Activated CD4-positive, alpha-beta memory T cell treated with anti-CD3 and anti-CD28 coated beads, Interleukin-2, amount 10 ng/mL, durations not matched to agents 7 days and 5 days (primary cell): ENCODE measurements around the gene UNC79. TPM values are rescaled to one million over a fixed set of nuclear protein-coding genes. Genes with fewer than 3 reads are reported as not detected.

Source experiments
- CTCF ChIA-PET: fragments of 350-600 bp; sonication (Branson Sonifier 250); formaldehyde crosslinking; loops from one replicate; lab custom pipeline; 2021; ENCODE audit warnings: antibody characterized with exemption, inconsistent platforms; lab: Charles Lee
- POLR2A ChIA-PET: fragments of 350-600 bp; sonication (Branson Sonifier 250); formaldehyde crosslinking; loops from one replicate; lab custom pipeline; 2021; ENCODE audit warnings: antibody characterized with exemption; lab: Charles Lee
- DNase-seq: peaks from one replicate; pipeline ENCODE4 v3.0.0-alpha.2; 2020
- H3K27ac Mint-ChIP-seq: one replicate; pipeline ENCODE4 v1.8.0; 2021; ENCODE audit warnings: mild to moderate bottlenecking, mixed read lengths
- H3K27me3 Mint-ChIP-seq: one replicate; pipeline ENCODE4 v1.8.0; 2021; ENCODE audit warnings: mixed read lengths
- H3K36me3 Mint-ChIP-seq: one replicate; pipeline ENCODE4 v1.8.0; 2021; ENCODE audit warnings: low read depth, mixed read lengths
- H3K4me1 Mint-ChIP-seq: one replicate; pipeline ENCODE4 v1.8.0; 2021; ENCODE audit warnings: mixed read lengths
- H3K4me3 Mint-ChIP-seq: one replicate; pipeline ENCODE4 v1.8.0; 2021; ENCODE audit warnings: mild to moderate bottlenecking, mixed read lengths
- H3K9me3 Mint-ChIP-seq: one replicate; pipeline ENCODE4 v1.8.0; 2021; ENCODE audit warnings: mixed read lengths
- total RNA-seq, 2 experiments: library from RNA; stranded (reverse); gene quantifications; one replicate each; pipeline ENCODE4 v1.2.3, GENCODE V29; 2021

The UNC79 gene
- total RNA-seq, 2 experiments from 2014 or later, result 0.03 TPM; not detected in 1

DNA sequence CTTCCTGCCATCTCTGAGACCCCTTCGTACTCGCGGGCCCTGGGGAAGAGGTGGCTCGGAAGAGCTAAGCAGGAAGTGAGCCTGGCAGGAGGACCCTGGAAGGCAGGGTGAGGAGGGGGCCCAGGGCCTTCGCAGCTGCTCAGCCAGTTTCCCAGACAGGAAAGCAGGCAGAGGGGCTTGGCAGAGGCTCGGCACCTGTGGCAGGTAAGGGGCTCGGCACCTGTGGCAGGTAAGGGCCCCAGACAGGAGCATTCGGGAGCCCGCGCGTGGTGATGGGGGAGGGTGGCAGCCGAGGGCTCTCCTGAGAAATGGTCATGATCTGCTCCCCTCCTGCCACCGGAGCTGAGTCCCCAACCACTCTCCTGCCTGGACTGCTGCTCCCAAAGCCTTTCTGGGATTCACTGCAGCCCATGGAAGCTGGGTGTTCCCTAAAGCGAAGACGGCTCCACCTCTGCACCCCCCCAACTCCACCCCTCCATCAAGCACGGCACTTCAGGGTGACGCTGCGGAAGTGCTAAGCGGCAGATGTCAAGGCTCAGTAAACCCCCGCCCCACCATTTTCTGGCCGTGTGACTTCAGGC is 294.4 kb downstream of the UNC79 start:
- CTCF ChIA-PET, result no interaction called here
- H3K4me3 Mint-ChIP-seq, result no peak overlapping the region
- no peaks in the 10 kb centered on the region for H3K36me3 Mint-ChIP-seq
- H3K4me1 Mint-ChIP-seq, result no peaks in the 10 kb centered on the region
- H3K27ac Mint-ChIP-seq, result no peak overlapping the region
- peaks cover 7% of the 10 kb centered on the region for H3K9me3 Mint-ChIP-seq
- DNase-seq, result no peak
- POLR2A ChIA-PET, result no interaction called here
- H3K27me3 Mint-ChIP-seq, result peaks cover 2% of the 10 kb centered on the region

DNA sequence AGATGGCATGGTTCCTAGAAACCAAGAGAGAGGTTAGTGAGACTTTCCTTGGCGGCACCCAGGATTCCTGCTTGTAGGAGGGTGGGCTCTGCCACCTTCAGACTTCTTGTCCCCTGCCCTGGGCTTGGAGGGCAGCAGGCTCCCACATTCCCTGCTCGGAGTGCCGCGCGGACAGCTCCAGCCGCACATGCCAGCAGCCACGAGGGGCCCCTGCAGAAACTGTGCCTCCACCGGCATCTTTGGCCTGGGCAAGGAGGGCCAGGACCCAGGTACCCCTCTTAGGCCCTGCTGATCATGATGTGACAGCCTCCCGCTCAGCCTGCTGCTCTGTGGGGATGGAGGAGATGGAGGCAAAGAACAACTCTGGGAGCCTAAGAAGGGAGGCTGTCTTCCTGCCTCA is 295.3 kb downstream of the UNC79 start:
- no peak overlapping the region for H3K27ac Mint-ChIP-seq
- H3K4me3 Mint-ChIP-seq, result no peak overlapping the region
- CTCF ChIA-PET, result no interaction called here

DNA sequence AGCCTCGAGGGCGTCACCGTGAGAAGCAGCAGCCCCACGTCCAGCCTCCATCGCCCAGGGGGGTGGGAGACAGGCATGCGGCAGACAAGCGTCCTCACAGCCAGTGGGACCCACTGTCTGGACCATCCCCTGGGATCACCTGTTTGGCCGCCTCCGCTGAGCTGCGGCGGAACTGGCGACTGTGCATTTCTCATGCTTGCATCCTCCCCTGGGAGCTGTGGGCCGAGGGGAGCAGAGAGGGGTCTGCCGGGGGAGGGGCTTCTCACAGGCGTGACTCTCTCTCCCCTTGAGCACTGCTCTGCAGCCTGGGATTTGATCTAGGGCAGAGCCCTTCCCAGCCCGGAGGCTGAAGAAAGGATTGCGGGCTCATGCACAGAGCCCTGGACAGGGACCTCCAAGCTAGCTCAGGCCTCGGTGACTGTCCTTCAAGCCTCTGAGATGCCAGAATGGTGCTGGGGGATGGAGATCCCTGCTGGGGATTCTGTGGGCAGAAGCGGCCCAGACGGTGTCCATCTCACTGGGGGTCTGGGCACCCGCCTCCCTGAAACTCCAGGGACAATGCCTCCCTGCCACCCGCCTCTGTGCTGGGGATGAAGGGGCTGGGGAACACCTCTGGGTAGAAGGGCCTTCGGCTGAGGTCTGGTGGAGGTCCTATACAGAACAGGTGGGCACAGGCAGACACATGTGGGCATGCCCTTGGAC is 296.5 kb downstream of the UNC79 start:
- H3K9me3 Mint-ChIP-seq, result peaks cover 4% of the 10 kb centered on the region
- H3K27ac Mint-ChIP-seq, result no peak overlapping the region
- DNase-seq, result no peak
- H3K36me3 Mint-ChIP-seq, result no peaks in the 10 kb centered on the region
- peaks cover 3% of the 10 kb centered on the region for H3K27me3 Mint-ChIP-seq
- H3K4me3 Mint-ChIP-seq, result no peak overlapping the region
- ChIA-PET POLR2A (no interaction called here), CTCF (no interaction called here)
- no peaks in the 10 kb centered on the region for H3K4me1 Mint-ChIP-seq

More for the DNA sequence above, 295.3 kb downstream of the UNC79 start:
- Mint-ChIP-seq H3K27me3 (peaks cover 3% of the 10 kb centered on the region), H3K36me3 (no peaks in the 10 kb centered on the region), H3K9me3 (peaks cover 7% of the 10 kb centered on the region), H3K4me1 (no peaks in the 10 kb centered on the region)
- POLR2A ChIA-PET, result no interaction called here
- no peak for DNase-seq

DNA sequence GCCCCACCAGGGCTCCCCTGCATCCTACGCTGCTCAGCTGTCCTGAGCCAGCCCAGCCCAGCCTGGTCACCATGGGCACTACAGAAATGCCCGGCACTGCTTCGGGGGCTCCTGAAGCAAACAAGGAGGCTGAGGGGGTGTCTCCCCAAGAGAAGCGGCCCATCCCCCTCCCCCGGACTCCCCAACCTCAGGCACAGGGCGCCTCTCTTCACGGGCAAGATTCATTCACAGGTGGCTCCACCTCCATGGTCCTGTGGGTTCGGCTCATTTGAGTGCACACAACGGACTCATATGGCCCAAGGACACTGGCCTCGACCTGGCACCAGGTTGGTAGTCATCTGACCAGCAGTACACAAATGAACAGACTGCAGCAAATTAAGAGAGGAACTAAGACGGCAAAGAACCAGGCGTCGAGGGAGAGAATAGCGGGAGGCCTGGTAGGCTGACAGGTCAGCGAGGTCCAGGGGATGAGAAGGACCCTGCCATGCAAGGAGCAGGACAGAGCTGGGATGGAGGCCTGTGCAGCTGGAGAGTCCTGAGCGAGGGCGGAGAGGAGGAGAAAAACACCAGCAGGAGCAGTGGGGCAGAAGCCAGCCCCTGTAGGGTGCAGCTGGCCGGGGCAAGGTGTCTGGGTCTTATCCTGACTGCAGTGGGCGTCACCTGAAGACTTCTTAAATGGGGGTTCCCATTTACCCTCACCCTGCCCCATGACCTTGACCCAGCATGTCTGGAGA is 297.3 kb downstream of the UNC79 start:
- Mint-ChIP-seq H3K36me3 (no peaks in the 10 kb centered on the region), H3K27me3 (peaks cover 3% of the 10 kb centered on the region), H3K9me3 (no peaks in the 10 kb centered on the region), H3K27ac (no peak overlapping the region), H3K4me3 (no peak overlapping the region), H3K4me1 (no peaks in the 10 kb centered on the region)
- ChIA-PET CTCF (no interaction called here), POLR2A (no interaction called here)
- DNase-seq, result no peak

DNA sequence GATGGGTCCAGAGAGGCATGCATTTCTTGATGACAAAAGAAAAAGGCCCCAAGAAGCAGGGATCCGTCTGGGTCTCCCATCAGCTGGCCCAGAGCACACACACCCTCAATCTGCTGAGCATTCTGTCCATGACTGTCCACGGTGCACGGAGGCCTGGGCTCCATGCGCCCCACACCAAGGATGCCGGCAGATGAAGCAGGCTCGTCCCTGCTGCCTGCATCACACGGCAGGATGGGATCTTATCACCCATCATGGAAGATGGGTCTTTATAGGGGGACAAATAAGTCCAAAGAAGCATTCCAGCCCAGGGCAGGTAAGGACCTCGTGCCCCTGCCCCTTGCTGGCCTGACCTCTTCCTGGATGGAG is 297.9 kb downstream of the UNC79 start:
- no peak for DNase-seq
- no peaks in the 10 kb centered on the region for H3K36me3 Mint-ChIP-seq
- CTCF ChIA-PET, result no interaction called here
- H3K4me3 Mint-ChIP-seq, result no peak overlapping the region
- POLR2A ChIA-PET, result no interaction called here
- H3K27me3 Mint-ChIP-seq, result peaks cover 3% of the 10 kb centered on the region
- H3K27ac Mint-ChIP-seq, result no peak overlapping the region
- no peaks in the 10 kb centered on the region for H3K4me1 Mint-ChIP-seq
- no peaks in the 10 kb centered on the region for H3K9me3 Mint-ChIP-seq

DNA sequence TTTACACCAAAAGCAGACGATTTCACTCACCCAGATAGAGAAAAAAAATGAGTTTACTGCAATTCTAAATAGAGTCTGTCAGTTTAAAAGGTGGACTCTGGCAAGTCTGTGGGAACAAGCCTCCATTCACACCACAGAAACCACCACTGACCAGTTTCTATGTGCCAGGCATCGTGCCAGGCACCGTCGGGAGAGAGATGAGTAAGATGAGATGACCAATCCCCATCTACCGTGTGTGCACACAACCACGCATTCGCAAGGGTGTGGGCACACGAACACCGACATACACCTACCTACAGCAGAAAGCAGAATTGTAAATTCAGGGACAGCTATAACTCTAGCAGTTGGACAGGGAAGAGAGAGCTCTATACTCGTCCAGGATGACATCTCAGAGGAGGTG is 299.3 kb downstream of the UNC79 start:
- POLR2A ChIA-PET, result no interaction called here
- Mint-ChIP-seq H3K4me3 (no peak overlapping the region), H3K27me3 (peaks cover 3% of the 10 kb centered on the region), H3K9me3 (no peaks in the 10 kb centered on the region), H3K4me1 (no peaks in the 10 kb centered on the region), H3K27ac (no peak overlapping the region), H3K36me3 (no peaks in the 10 kb centered on the region)
- CTCF ChIA-PET, result interaction anchor here (1.2 kb wide), 1 partner anchor 75 kb away, joined by 5 read pairs; no protein-coding TSS in a partner anchor
- DNase-seq, result no peak

DNA sequence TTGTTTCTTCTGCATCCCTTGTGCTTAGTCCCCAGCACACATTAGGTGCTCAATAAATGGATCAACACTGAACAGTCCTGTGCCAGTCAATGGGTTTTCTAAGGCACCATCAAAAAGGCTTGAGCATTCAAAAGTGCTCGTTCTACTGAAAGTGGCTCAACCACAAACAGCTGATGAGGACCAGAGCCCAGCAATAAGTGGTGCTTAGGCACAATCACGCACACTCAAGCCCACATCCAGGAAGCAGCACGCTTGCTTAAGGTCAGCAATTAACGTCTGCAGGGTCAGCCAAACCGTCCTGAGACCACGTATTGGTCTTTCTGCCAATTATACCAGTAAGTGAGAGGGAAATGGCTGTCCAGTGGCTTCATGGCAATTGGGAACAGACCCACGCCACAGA is 301.0 kb downstream of the UNC79 start:
- H3K36me3 Mint-ChIP-seq, result no peaks in the 10 kb centered on the region
- H3K4me1 Mint-ChIP-seq, result no peaks in the 10 kb centered on the region
- H3K27ac Mint-ChIP-seq, result no peak overlapping the region
- H3K9me3 Mint-ChIP-seq, result no peaks in the 10 kb centered on the region
- DNase-seq, result no peak
- ChIA-PET POLR2A (no interaction called here), CTCF (no interaction called here)
- H3K27me3 Mint-ChIP-seq, result peaks cover 3% of the 10 kb centered on the region
- H3K4me3 Mint-ChIP-seq, result no peak overlapping the region

DNA sequence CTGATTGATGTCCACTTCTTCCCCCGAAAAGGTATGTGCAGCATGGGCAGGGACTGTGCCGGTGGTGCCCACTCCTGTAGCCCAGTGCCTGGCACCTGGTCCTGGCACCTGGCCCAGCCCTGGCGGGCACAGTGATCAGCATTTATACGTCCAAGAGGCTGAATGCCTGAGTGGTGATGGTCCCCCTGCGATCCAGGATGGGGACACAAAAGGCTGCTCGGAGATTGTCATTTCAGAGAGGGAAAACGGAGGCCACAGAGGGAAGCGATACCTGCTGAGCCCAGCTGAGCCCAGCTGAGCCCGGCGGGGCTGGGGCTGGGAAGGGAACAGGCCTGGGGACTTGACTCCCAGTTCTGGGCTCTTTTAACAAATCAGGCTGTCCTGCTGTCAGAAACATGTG is 301.8 kb downstream of the UNC79 start:
- no peak overlapping the region for H3K4me3 Mint-ChIP-seq
- CTCF ChIA-PET, result no interaction called here
- no peaks in the 10 kb centered on the region for H3K36me3 Mint-ChIP-seq
- DNase-seq, result no peak
- no peaks in the 10 kb centered on the region for H3K4me1 Mint-ChIP-seq
- no peaks in the 10 kb centered on the region for H3K9me3 Mint-ChIP-seq
- H3K27ac Mint-ChIP-seq, result no peak overlapping the region
- peaks cover 3% of the 10 kb centered on the region for H3K27me3 Mint-ChIP-seq
- POLR2A ChIA-PET, result no interaction called here

DNA sequence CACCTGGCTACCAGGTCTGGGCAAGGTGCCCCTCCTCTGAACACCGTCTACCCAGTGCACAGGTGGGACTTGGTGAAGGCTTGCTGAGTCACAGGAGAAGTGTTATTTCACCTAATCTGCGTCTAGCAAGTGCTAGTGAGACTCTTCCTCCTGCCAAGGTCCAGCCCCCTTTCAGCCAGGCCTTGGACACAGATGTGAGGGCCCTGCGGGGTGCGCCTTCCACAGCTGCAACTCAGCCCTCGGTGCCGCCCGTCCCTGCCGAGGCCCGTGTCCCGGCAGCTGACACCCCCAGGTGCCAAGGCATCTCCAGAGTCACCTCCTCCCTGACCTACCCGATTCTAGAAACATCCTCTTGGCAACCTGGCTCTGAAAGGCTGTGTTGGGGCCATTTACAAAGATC is 302.5 kb downstream of the UNC79 start:
- POLR2A ChIA-PET, result no interaction called here
- Mint-ChIP-seq H3K27ac (no peak overlapping the region), H3K4me1 (no peaks in the 10 kb centered on the region), H3K36me3 (no peaks in the 10 kb centered on the region), H3K9me3 (no peaks in the 10 kb centered on the region), H3K4me3 (no peak overlapping the region), H3K27me3 (peaks cover 7% of the 10 kb centered on the region)
- no peak for DNase-seq
- CTCF ChIA-PET, result no interaction called here

DNA sequence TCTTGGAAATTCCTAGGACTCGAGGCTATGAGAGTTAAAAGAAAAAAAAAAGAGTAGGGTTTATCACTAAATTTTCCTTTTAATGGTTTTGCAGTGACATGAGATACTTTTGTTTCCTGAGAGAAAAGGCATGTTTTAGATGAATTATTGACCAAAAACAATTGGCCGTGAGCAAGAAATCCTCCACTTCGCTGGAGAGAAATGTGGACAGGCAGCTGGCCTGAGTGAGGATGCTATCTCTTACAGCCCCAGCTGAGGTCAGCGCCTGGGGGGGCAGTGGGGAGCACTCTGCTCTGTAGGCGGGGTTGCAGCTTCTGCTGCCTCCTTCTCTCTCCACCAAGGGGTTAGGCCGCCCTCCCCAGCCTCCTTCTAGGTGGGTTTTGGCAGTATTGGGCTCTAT is 302.9 kb downstream of the UNC79 start:
- H3K27ac Mint-ChIP-seq, result no peak overlapping the region
- H3K4me3 Mint-ChIP-seq, result no peak overlapping the region
- CTCF ChIA-PET, result no interaction called here
- no peaks in the 10 kb centered on the region for H3K4me1 Mint-ChIP-seq
- H3K27me3 Mint-ChIP-seq, result peaks cover 7% of the 10 kb centered on the region
- H3K9me3 Mint-ChIP-seq, result no peaks in the 10 kb centered on the region
- H3K36me3 Mint-ChIP-seq, result no peaks in the 10 kb centered on the region
- DNase-seq, result no peak
- POLR2A ChIA-PET, result no interaction called here

DNA sequence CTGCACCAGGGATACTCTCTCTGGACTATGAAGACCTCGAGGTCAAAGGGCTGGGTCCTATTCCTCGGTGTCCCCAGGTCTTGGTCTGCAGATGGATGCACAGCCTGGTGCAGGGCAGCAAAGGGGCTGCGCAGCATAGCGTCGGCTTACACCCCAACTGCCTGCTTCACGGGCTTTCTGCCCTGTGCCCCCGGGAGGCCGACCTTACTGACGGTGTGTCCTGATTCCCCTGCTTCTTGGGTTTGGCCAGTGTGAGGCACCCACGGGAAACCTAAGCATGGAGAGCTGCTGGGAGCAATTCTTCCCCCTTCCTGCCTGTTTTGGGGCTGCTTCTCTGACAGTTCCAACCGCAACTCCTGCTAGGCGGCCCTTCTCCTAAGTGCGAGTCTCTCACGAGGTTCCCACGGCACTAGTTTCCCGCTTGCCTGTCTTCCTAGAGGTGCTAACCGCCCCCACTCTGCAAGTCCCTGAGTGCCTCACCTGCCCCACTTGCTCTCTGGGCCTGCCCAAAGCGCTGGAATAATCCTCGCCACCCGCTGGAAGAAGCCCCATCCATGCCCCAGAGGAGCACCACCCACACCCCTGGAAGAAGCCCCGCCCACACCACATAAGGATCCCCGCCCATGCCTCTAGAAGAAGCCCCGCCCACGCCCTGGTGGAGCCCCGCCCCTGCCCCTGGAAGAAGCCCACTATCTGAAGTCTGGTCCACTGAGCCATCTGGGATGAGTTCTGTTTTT is 303.5 kb downstream of the UNC79 start:
- Mint-ChIP-seq H3K36me3 (no peaks in the 10 kb centered on the region), H3K27me3 (peaks cover 7% of the 10 kb centered on the region), H3K9me3 (no peaks in the 10 kb centered on the region), H3K4me3 (no peak overlapping the region), H3K27ac (no peak overlapping the region), H3K4me1 (no peaks in the 10 kb centered on the region)
- POLR2A ChIA-PET, result no interaction called here
- no peak for DNase-seq
- CTCF ChIA-PET, result no interaction called here

DNA sequence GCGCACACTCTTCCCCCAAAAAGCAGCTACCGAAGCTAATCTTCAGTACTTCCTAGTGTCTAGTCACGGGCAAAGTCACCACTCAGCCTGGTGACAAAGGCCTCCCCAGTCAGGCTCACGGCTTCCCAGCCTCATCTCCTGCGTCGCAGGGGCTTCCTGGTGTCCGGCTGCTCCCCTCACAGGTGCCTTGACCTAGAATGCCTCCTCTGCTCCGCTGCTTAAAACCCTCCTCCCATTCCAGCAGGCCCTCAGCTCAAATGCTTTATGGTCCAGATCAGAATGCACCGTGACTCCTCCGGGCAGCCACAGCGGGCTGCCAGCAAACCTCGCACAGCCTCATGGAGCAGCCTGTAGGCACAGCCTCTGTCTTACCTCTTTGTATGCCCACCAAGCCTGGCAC is 304.5 kb downstream of the UNC79 start:
- H3K4me3 Mint-ChIP-seq, result no peak overlapping the region
- POLR2A ChIA-PET, result no interaction called here
- no peak overlapping the region for H3K27ac Mint-ChIP-seq
- H3K4me1 Mint-ChIP-seq, result no peaks in the 10 kb centered on the region
- CTCF ChIA-PET, result no interaction called here
- peaks cover 3% of the 10 kb centered on the region for H3K27me3 Mint-ChIP-seq
- no peak for DNase-seq
- no peaks in the 10 kb centered on the region for H3K9me3 Mint-ChIP-seq
- H3K36me3 Mint-ChIP-seq, result no peaks in the 10 kb centered on the region

DNA sequence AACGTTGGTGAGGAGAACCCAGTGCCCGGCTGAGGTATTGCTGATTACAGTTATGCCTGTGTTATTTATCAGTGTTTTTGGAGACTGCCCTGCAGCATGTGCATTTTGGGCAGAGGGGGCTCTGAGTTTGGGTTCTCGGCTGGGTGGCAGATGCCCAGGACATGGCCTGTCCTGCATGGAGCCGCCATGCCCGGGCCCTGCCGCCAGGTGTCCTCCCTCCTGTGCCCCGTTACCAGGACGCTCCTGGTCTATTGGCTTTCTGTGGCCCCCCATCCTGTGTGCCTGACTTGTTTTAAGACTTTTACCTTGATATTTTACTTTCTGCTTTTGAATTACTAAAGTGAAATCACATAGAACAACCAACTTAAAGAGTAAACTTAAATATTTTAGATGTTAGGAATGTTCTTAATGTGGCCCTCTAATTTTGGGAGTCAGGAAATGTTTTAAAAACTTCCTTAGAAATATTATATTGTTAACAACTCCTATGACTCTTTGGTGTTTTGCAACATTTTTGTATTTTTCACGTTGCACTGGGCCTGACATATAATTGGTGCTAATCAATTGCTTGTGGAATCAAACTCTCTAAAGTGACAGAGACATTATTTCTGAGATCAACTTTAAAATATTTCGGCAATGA is 305.8 kb downstream of the UNC79 start:
- ChIA-PET CTCF (no interaction called here), POLR2A (no interaction called here)

More for the DNA sequence above, 305.8 kb downstream of the UNC79 start:
- H3K36me3 Mint-ChIP-seq, result no peaks in the 10 kb centered on the region
- H3K9me3 Mint-ChIP-seq, result no peaks in the 10 kb centered on the region
- H3K27me3 Mint-ChIP-seq, result peaks cover 3% of the 10 kb centered on the region
- no peak overlapping the region for H3K4me3 Mint-ChIP-seq
- no peak overlapping the region for H3K27ac Mint-ChIP-seq
- H3K4me1 Mint-ChIP-seq, result no peaks in the 10 kb centered on the region
- DNase-seq, result no peak
